GM12873 (cell line): ENCODE results near the gene LPCAT2.

Experiments
- TF ChIP-seq, protein P1 (sequence below): IDR thresholded peaks from 2 replicates; pipeline ENCODE4 v1.5.1; 2012; ENCODE audit warnings: low read depth, mild to moderate bottlenecking, moderate library complexity, low read length, control low read depth; ENCODE audit not compliant: insufficient read depth; ENCODE audit errors: missing control alignments

LPCAT2 gene

DNA sequence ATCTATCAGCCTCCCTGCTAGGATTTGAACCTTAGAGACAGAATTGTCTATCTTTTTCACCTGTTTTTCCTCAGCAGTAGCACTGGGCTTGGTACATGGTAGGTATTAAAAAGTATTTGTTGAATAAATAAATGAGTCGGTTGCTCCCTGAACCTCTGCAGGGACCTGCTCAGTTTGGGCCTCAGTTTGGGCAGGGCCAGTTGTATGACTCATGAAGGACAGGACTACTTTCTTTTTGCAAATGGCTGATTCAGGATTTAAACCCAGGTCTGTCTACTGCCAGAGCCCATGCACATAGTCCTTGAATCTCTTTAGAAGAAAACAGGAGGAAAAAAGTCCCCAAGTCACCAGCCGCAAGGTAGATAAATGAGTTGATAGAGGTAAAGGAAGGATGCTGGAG lies 26.8 kb upstream of the LPCAT2 start:
- TF ChIP-seq, protein P1, sequence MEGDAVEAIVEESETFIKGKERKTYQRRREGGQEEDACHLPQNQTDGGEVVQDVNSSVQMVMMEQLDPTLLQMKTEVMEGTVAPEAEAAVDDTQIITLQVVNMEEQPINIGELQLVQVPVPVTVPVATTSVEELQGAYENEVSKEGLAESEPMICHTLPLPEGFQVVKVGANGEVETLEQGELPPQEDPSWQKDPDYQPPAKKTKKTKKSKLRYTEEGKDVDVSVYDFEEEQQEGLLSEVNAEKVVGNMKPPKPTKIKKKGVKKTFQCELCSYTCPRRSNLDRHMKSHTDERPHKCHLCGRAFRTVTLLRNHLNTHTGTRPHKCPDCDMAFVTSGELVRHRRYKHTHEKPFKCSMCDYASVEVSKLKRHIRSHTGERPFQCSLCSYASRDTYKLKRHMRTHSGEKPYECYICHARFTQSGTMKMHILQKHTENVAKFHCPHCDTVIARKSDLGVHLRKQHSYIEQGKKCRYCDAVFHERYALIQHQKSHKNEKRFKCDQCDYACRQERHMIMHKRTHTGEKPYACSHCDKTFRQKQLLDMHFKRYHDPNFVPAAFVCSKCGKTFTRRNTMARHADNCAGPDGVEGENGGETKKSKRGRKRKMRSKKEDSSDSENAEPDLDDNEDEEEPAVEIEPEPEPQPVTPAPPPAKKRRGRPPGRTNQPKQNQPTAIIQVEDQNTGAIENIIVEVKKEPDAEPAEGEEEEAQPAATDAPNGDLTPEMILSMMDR: no peak

DNA sequence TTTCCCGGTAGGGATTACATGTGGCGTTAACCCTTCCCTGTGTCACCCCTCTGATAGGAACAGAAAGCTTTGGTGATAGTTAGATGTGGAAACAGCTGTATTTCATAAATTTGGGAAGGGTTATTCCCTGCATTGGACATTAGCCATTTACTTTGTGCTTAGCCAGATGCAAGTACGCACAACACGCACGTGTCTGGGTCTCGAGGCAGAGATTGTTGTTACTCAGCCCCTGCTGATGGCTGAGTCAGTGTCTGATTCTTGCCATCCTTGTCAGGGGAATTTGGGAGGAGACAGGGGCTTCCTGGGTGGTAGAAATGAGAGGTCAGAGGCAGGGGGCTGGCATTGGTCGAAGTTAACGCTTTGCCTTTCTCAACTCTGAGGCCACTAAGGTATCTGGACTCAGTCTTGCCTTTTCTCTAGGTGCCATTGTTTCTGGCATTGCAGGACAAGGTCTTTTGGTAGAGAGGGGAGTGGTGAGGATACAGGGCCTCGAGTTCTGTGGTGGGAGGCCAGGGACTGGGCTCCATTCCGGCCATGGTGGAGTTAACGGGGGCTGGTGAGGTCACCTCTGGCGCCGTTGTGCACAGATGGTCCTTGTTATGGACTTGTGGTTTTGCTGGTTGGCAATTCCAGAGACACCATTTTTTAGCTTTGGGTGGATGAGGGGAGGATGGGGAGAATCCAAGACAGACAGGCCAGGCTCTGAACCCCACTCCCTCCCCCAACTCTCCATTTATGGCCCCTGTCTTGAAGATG lies 21.6 kb upstream of the LPCAT2 start:
- TF ChIP-seq, protein P1: no peak

GRCh38 chr16:55488306-55488705 lies 20.6 kb upstream of the LPCAT2 start:
- TF ChIP-seq, protein P1: no peak

- TF ChIP-seq, protein P1: no peak
These were observed 19.5 kb upstream of the LPCAT2 start for GRCh38 chr16:55489119-55489955.

GRCh38 chr16:55489956-55490265 lies 19.0 kb upstream of the LPCAT2 start:
- TF ChIP-seq, protein P1: no peak

DNA sequence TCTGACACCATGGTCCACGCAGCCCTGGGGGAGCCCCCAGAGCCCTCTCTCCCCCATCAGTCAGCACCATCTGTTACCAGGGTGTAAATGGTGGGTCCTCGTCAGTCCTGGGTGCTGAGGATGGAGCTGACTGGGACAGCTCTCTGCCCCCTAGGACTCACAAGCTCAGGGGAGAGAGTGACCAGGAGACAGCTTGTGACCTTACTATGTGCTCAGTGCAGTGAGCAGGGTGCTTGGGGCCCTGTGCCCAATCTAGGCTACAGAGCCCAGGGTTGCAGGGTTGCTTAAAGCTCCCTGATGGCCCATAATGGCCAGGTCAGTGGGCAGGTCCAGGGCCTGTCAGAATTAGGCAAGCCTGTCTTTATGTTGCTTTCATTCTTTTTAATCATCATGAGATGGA lies 18.6 kb upstream of the LPCAT2 start:
- TF ChIP-seq, protein P1: no peak

GRCh38 chr16:55491691-55492090 lies 17.2 kb upstream of the LPCAT2 start:
- TF ChIP-seq, protein P1: no peak
